CD14-positive monocyte (primary cell): Measurements from ENCODE around the gene CST4. TPM values are rescaled to one million over a fixed set of nuclear protein-coding genes. Genes with fewer than 3 reads are reported as not detected.

Source experiments
- DNase-seq, 3 donors: peaks; one replicate each; pipeline ENCODE4 v3.0.0-alpha.2; 2011 to 2022
- H2AFZ ChIP-seq: 2 replicates; pipeline ENCODE4 v1.6.0; 2012; ENCODE audit warnings: mild to moderate bottlenecking, low read depth, low read length, inconsistent platforms; ENCODE audit not compliant: insufficient read depth, poor library complexity, severe bottlenecking
- H3K27ac ChIP-seq, 2 donors: 1 replicate in 1 of 2; 2 replicates in 1 of 2; pipeline ENCODE4 v1.5.1; 2012 to 2013; ENCODE audit warnings: low read length in 2 of 2, control low read depth in 1 of 2, inconsistent platforms in 1 of 2, low read depth in 1 of 2, mild to moderate bottlenecking in 1 of 2
- H3K27me3 ChIP-seq, 2 donors: one replicate each; pipeline versions ENCODE4 v1.6.0 to v1.6.1; 2011 to 2013; ENCODE audit warnings: low read length in 2 of 2; ENCODE audit not compliant: control insufficient read depth in 2 of 2, insufficient read depth in 2 of 2
- H3K36me3 ChIP-seq, 2 donors: replicated peaks in 1 of 2; 1 replicate in 1 of 2; 2 replicates in 1 of 2; pipeline versions ENCODE4 v1.5.1 to v1.6.1; 2012 to 2013; ENCODE audit warnings: low read length in 2 of 2, control low read depth in 1 of 2, inconsistent platforms in 1 of 2, mild to moderate bottlenecking in 1 of 2; ENCODE audit not compliant: insufficient read depth in 2 of 2, control insufficient read depth in 1 of 2
- H3K4me1 ChIP-seq, 2 donors: 1 replicate in 1 of 2; 2 replicates in 1 of 2; pipeline versions ENCODE4 v1.5.1 to v1.6.1; 2012 to 2013; ENCODE audit warnings: low read length in 2 of 2, control low read depth in 1 of 2, inconsistent platforms in 1 of 2, mild to moderate bottlenecking in 1 of 2, moderate library complexity in 1 of 2; ENCODE audit not compliant: insufficient read depth in 2 of 2, control insufficient read depth in 1 of 2
- H3K4me2 ChIP-seq: replicated peaks from 2 replicates; pipeline ENCODE3; 2012; ENCODE audit warnings: low read length, moderate library complexity, mild to moderate bottlenecking; ENCODE audit not compliant: poor library complexity, severe bottlenecking; ENCODE audit errors: extremely low read depth
- H3K4me3 ChIP-seq, 3 experiments: fragments of 200-600 bp in 1 of 3; sonication (generic) in 1 of 3; replicated peaks in 1 of 3; 1 replicate in 2 of 3; 2 replicates in 1 of 3; pipeline ENCODE4 v1.5.1; 2011 to 2013; ENCODE audit warnings: low read length in 3 of 3, mild to moderate bottlenecking in 3 of 3, control low read depth in 2 of 3, low read depth in 2 of 3, inconsistent platforms in 1 of 3, moderate library complexity in 1 of 3
- H3K79me2 ChIP-seq: 2 replicates; pipeline ENCODE4 v1.6.0; 2012; ENCODE audit warnings: mild to moderate bottlenecking, control low read depth, inconsistent platforms, low read length, moderate library complexity; ENCODE audit not compliant: insufficient read depth
- H3K9ac ChIP-seq: 2 replicates; pipeline ENCODE4 v1.6.0; 2017; ENCODE audit warnings: low read length, mild to moderate bottlenecking; ENCODE audit not compliant: insufficient read depth, poor library complexity, severe bottlenecking
- H3K9me3 ChIP-seq, 2 donors: replicated peaks in 1 of 2; 1 replicate in 1 of 2; 2 replicates in 1 of 2; pipeline versions ENCODE4 v1.5.1 to v1.6.1; 2012 to 2013; ENCODE audit warnings: low read length in 2 of 2, control low read depth in 1 of 2; ENCODE audit not compliant: control insufficient read depth in 1 of 2, insufficient read depth in 1 of 2
- H4K20me1 ChIP-seq: 2 replicates; pipeline ENCODE4 v1.6.0; 2012; ENCODE audit warnings: mild to moderate bottlenecking, low read length, control low read depth, moderate library complexity; ENCODE audit not compliant: insufficient read depth
- H3K27ac Mint-ChIP-seq, 7 donors: one replicate each; pipeline ENCODE4 v1.8.0; 2020; ENCODE audit warnings: mild to moderate bottlenecking in 7 of 7, mixed read lengths in 7 of 7, moderate library complexity in 6 of 7, inconsistent platforms in 2 of 7
- H3K27me3 Mint-ChIP-seq, 3 donors: one replicate each; pipeline ENCODE4 v1.8.0; 2021 to 2022; ENCODE audit warnings: low read depth in 3 of 3, mild to moderate bottlenecking in 3 of 3, mixed read lengths in 3 of 3, moderate library complexity in 3 of 3, inconsistent platforms in 1 of 3
- H3K36me3 Mint-ChIP-seq, 2 donors: one replicate each; pipeline ENCODE4 v1.8.0; 2020; ENCODE audit warnings: mixed read lengths in 2 of 2, inconsistent platforms in 1 of 2, mild to moderate bottlenecking in 1 of 2
- H3K4me1 Mint-ChIP-seq: one replicate; pipeline ENCODE4 v1.8.0; 2020; ENCODE audit warnings: mild to moderate bottlenecking, mixed read lengths
- H3K4me3 Mint-ChIP-seq, 2 donors: one replicate each; pipeline ENCODE4 v1.8.0; 2020; ENCODE audit warnings: mild to moderate bottlenecking in 2 of 2, mixed read lengths in 2 of 2, moderate library complexity in 1 of 2
- H3K9me3 Mint-ChIP-seq, 7 donors: one replicate each; pipeline ENCODE4 v1.8.0; 2020 to 2022; ENCODE audit warnings: mixed read lengths in 7 of 7, mild to moderate bottlenecking in 6 of 7, moderate library complexity in 6 of 7, inconsistent platforms in 2 of 7
- CTCF ChIP-seq: fragments of 200-600 bp; IDR thresholded peaks from one replicate; pipeline ENCODE4 v1.8.0; 2022; ENCODE audit warnings: antibody characterized with exemption, mild to moderate bottlenecking
- WGBS: methylation state at CpG from one replicate; pipeline ENCODE4 v1.1.5; 2013; ENCODE audit warnings: missing lambda C conversion rate; ENCODE audit not compliant: insufficient coverage; 5-methylcytosine and 5-hydroxymethylcytosine counted together
- intact Hi-C, 2 donors: fragments of 100-400 bp; cut with micrococcal nuclease; formaldehyde crosslinking; loops; one replicate each; pipeline versions ENCODE4 v1.15.0 to v1.15.1; 2023
- polyA plus RNA-seq, 3 donors: library from polyadenylated mRNA; depleted of rRNA in 1 of 3; unstranded in 2 of 3; stranded (reverse) in 1 of 3; fragments of 300-500 nt in 2 of 3; fragments of >200 nt in 1 of 3; fragmentation: Illumina TruSeq in 2 of 3; gene quantifications; 1 replicate in 2 of 3; 2 replicates in 1 of 3; pipeline ENCODE4 v1.2.3, GENCODE V29; 2012 to 2021

The CST4 gene
- polyA plus RNA-seq, 3 donors = not detected

GRCh38 chr20:23644164-23644563 is 44.7 kb downstream of the CST4 start:
- H3K36me3 ChIP-seq = no peaks in the 10 kb centered on the region
- peak overlapping the region in 2 of 7 donors; percentile 55 to 82 for H3K27ac Mint-ChIP-seq
- H3K4me1 Mint-ChIP-seq = peaks cover 80% of the 10 kb centered on the region
- H3K9me3 ChIP-seq = no peaks in the 10 kb centered on the region
- H3K9ac ChIP-seq = no peak overlapping the region
- H3K9me3 Mint-ChIP-seq = peaks cover 0 to 2% (median 0%) of the 10 kb centered on the region in 7 donors
- peaks cover 72 to 87% of the 10 kb centered on the region in 2 donors for H3K4me1 ChIP-seq
- no peak overlapping the region for H3K4me2 ChIP-seq
- no peak overlapping the region for H3K4me3 Mint-ChIP-seq
- H3K27me3 ChIP-seq = no peaks in the 10 kb centered on the region
- no peaks in the 10 kb centered on the region for H4K20me1 ChIP-seq
- peaks cover 0 to 3% (median 0%) of the 10 kb centered on the region in 3 donors for H3K27me3 Mint-ChIP-seq
- DNase-seq = no peak
- WGBS = 95% methylated on average over 7 of the region's 7 CpGs
- no peaks in the 10 kb centered on the region for H3K36me3 Mint-ChIP-seq
- H2AFZ ChIP-seq = no peak overlapping the region
- intact Hi-C loops = no loop called here
- H3K4me3 ChIP-seq = no peak overlapping the region
- no peak overlapping the region for H3K27ac ChIP-seq
- no peaks in the 10 kb centered on the region for H3K79me2 ChIP-seq
- TF ChIP-seq CTCF = no peak

GRCh38 chr20:23643659-23644058 is 45.2 kb downstream of the CST4 start:
- Histone ChIP-seq H3K27ac (peak overlapping the region in 1 of 2 donors; percentile 47), H3K9me3 (no peaks in the 10 kb centered on the region), H3K9ac (no peak overlapping the region), H3K27me3 (no peaks in the 10 kb centered on the region), H3K4me1 (peaks cover 76 to 92% of the 10 kb centered on the region in 2 donors), H3K79me2 (no peaks in the 10 kb centered on the region), H3K36me3 (no peaks in the 10 kb centered on the region), H3K4me3 (peak overlapping the region in 1 of 3 experiments; percentile 21), H2AFZ (no peak overlapping the region), H3K4me2 (peak overlapping the region; percentile 29), H4K20me1 (no peaks in the 10 kb centered on the region)
- no CpG with 5 or more reads among the region's 6 CpGs for WGBS
- TF ChIP-seq CTCF = no peak
- peak; percentile 39 to 64 (median 59) for DNase-seq
- peaks cover 0 to 2% (median 0%) of the 10 kb centered on the region in 7 donors for H3K9me3 Mint-ChIP-seq
- peaks cover 80% of the 10 kb centered on the region for H3K4me1 Mint-ChIP-seq
- peak overlapping the region in 1 of 2 donors; percentile 70 for H3K4me3 Mint-ChIP-seq
- peaks cover 0 to 3% (median 0%) of the 10 kb centered on the region in 3 donors for H3K27me3 Mint-ChIP-seq
- peak overlapping the region; percentile 54 to 86 (median 79) for H3K27ac Mint-ChIP-seq
- no peaks in the 10 kb centered on the region for H3K36me3 Mint-ChIP-seq
- intact Hi-C loops = no loop called here
